Pancreas (tissue), 10 donors: ENCODE results near the gene CDC42BPA. TPM values are rescaled to one million over a fixed set of nuclear protein-coding genes. Genes with fewer than 3 reads are reported as not detected.
A peak's percentile ranks its signal among the peaks of the same experiment; 100 is the strongest.

Source experiments
- ATAC-seq, 4 donors: fragments of 200-7000 bp; cut with Tn5 transposase; one replicate each; pipeline versions ENCODE4 v1.8.0 to v1.9.1; 2020; ENCODE audit warnings: mild to moderate bottlenecking in 4 of 4, moderate library complexity in 4 of 4
- DNase-seq, 6 donors: peaks; one replicate each; pipeline ENCODE4 v3.0.0-alpha.2; 2020
- FAIRE-seq: peaks from 2 replicates; lab custom pipeline; 2012; peaks lifted over from hg19 to GRCh38; lab: Jason Lieb, UNC
- H3K27ac ChIP-seq, 4 donors: fragments of 200-600 bp; sonication (generic); 1 replicate in 3 of 4; 2 replicates in 1 of 4; pipeline versions ENCODE4 v1.5.0 to v1.8.0; 2020
- H3K27me3 ChIP-seq, 4 donors: fragments of 200-600 bp; one replicate each; pipeline ENCODE4 v1.8.0; 2021
- H3K36me3 ChIP-seq, 3 donors: fragments of 200-600 bp; sonication (generic) in 1 of 3; one replicate each; pipeline versions ENCODE4 v1.5.0 to v1.8.0; 2020 to 2021
- H3K4me1 ChIP-seq, 3 donors: fragments of 200-600 bp; one replicate each; pipeline ENCODE4 v1.8.0; 2021
- H3K4me3 ChIP-seq, 4 donors: fragments of 200-600 bp; sonication (generic) in 2 of 4; one replicate each; pipeline versions ENCODE4 v1.5.0 to v1.8.0; 2020 to 2021
- H3K9me3 ChIP-seq, 4 donors: fragments of 200-600 bp; one replicate each; pipeline ENCODE4 v1.8.0; 2021
- CTCF ChIP-seq, 4 donors: fragments of 200-600 bp; sonication (generic) in 3 of 4; IDR thresholded peaks; one replicate each; pipeline versions ENCODE4 v1.5.0 to v1.8.0; 2021; ENCODE audit warnings: antibody characterized with exemption in 4 of 4
- WGBS, 2 donors: extraction: QIAGEN DNeasy Blood & Tissue Kit; methylation state at CpG; one replicate each; pipeline ENCODE4 v1.1.7; 2013; 5-methylcytosine and 5-hydroxymethylcytosine counted together
- intact Hi-C, 3 donors: fragments of 100-400 bp; cut with DNase I; formaldehyde crosslinking; loops; one replicate each; pipeline versions ENCODE4 v1.11.1 to v1.14.2; 2022
- polyA plus RNA-seq, 2 donors: library from polyadenylated mRNA; stranded (reverse); fragments of 200-250 nt; gene quantifications; one replicate each; pipeline ENCODE4 v1.2.3, GENCODE V29; 2013
- total RNA-seq, 6 donors: library from RNA; stranded (reverse); fragmentation: NEBNext Ultra II Directional in 4 of 6; extraction: Animal tissue kit (Norgen Biotek cat#: 25700) in 4 of 6; gene quantifications; one replicate each; pipeline versions ENCODE4 v1.2.1 to v1.2.4, GENCODE V29; 2021 to 2023
- donor health status: healthy with polysubstance abuse.
- donor health status: DM: no; HTN: no; CAD: no; lungs with moderate emphysema.
- donor health status: DM: no; HTN: no; CAD: no.
- donor health status: control.
- donor health status: control.
- donor health status: Bipolar disorder and iron deficiency.
- donor health status: DM: yes; HTN: yes; CAD: no.
- donor health status: DM: no; HTN: no; CAD: no.
- donor health status: DM: no; HTN: no; CAD: no.
- donor health status: DM: yes; HTN: yes; CAD: no.

CDC42BPA gene
- total and polyA plus RNA-seq, 8 donors = 5.3 to 22.5 (median 16.5) TPM

- DNase-seq (no peak), FAIRE-seq (no peak), ATAC-seq (peak in 1 of 4 donors; percentile 1)
- no peaks in the 10 kb centered on the region for H3K9me3 ChIP-seq
- intact Hi-C loops = no loop called here
- peaks cover 21 to 31% (median 22%) of the 10 kb centered on the region in 3 donors for H3K4me1 ChIP-seq
- H3K27me3 ChIP-seq = no peaks in the 10 kb centered on the region
- H3K27ac ChIP-seq = peak overlapping the region in 2 of 4 donors; percentile 96 to 97
- H3K4me3 ChIP-seq = peak overlapping the region in 3 of 4 donors; percentile 82 to 96 (median 91)
- no peaks in the 10 kb centered on the region for H3K36me3 ChIP-seq
- no peak for TF ChIP-seq CTCF (IDR thresholded peaks at IDR 0.05)
These were observed 1.8 kb downstream of the CDC42BPA start for GRCh38 chr1:227316456-227316855.

- peaks cover 16 to 30% (median 21%) of the 10 kb centered on the region in 3 donors for H3K4me1 ChIP-seq
- intact Hi-C loops = no loop called here
- DNase-seq (peak in 3 of 6 donors; percentile 50 to 67 (median 55)), FAIRE-seq (no peak), ATAC-seq (peak; percentile 29 to 63 (median 42))
- no peaks in the 10 kb centered on the region for H3K27me3 ChIP-seq
- H3K4me3 ChIP-seq = peak overlapping the region in 2 of 4 donors; percentile 82 to 96
- no peaks in the 10 kb centered on the region for H3K9me3 ChIP-seq
- 3 to 7% methylated on average over 7 of the region's 7 CpGs for WGBS, 2 donors
- H3K36me3 ChIP-seq = no peaks in the 10 kb centered on the region
- TF ChIP-seq CTCF (IDR thresholded peaks at IDR 0.05) = no peak
- peak overlapping the region in 2 of 4 donors; percentile 96 to 97 for H3K27ac ChIP-seq
These were observed 2.5 kb downstream of the CDC42BPA start for GRCh38 chr1:227315629-227316346.

- Histone ChIP-seq H3K4me3 (peak overlapping the region in 2 of 4 donors; percentile 82 to 96), H3K36me3 (no peaks in the 10 kb centered on the region), H3K4me1 (peaks cover 8 to 18% (median 12%) of the 10 kb centered on the region in 3 donors), H3K27ac (no peak overlapping the region), H3K27me3 (no peaks in the 10 kb centered on the region), H3K9me3 (no peaks in the 10 kb centered on the region)
- ATAC-seq (no peak), DNase-seq (no peak), FAIRE-seq (peak; percentile 75)
- TF ChIP-seq CTCF (IDR thresholded peaks at IDR 0.05) = no peak
- intact Hi-C loops = no loop called here
- WGBS, 2 donors = 23 to 31% methylated on average over 6 of the region's 6 CpGs
These were observed 4.1 kb downstream of the CDC42BPA start for GRCh38 chr1:227314014-227314848.

- no peak overlapping the region for H3K27ac ChIP-seq
- H3K4me1 ChIP-seq = peaks cover 20 to 32% (median 20%) of the 10 kb centered on the region in 3 donors
- H3K27me3 ChIP-seq = no peaks in the 10 kb centered on the region
- H3K36me3 ChIP-seq = no peaks in the 10 kb centered on the region
- no peak for FAIRE-seq
- H3K9me3 ChIP-seq = no peaks in the 10 kb centered on the region
- no peak overlapping the region for H3K4me3 ChIP-seq
- WGBS, 2 donors = 93 to 95% methylated on average over 6 of the region's 6 CpGs
- no peak for TF ChIP-seq CTCF (IDR thresholded peaks at IDR 0.05)
- no peak for ATAC-seq
- intact Hi-C loops = no loop called here
- no peak for DNase-seq
These were observed 5.8 kb downstream of the CDC42BPA start for GRCh38 chr1:227312361-227313025.
